Fibroblast of peridontal ligament (primary cell): ENCODE data around the gene IL1R2.

Source experiments
- DNase-seq: peaks from one replicate; pipeline ENCODE4 v3.0.0-alpha.2; 2010; ENCODE audit errors: extremely low read depth

Gene IL1R2

DNA sequence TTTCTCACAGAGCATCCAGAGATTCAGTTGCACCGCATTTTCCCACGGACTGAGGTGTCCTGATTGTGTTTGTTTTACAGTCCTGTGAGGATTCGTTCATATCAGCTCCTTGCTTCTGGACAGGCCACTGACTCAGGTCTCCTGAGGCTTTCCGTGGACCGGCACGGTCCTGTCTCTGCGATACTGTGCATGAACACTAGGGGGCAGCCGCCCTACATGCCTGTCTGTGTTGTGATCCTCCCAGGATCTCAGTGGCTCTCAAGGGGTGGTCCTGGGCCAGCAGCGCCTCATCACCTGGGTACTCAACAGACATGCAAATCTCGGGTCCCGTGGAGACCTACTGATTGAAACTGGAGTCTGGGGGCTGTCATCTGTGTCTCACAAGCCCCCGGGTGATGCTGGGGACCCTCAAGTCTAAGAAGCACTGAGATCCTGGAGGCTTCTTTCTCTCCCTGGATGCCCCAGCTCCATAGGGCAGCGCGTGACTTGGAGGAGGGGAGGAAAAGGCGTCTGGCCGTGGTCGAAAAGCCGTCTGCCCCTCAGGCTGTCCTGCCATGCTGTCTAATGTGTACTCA lies 28.9 kb downstream of the IL1R2 start:
- DNase-seq: peak; percentile 90

DNA sequence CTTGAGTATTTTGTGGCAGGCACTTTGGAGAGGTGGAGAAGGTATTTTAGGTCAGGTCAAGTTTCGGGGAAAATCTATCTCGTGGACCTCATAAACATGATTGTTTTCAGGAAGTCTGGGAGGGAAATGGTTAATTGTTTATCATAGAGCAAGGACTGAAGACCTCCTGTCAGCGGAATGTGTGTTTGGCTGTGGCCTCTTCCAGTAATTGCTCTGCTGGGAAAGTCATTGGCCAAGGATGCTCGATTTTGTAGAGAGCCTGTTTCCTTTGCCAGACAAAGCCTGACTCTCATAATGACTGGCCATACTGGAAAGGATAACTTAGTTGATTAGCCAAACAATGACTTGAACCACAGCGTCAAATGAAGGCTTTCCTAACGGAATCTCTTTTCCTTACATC lies 30.0 kb downstream of the IL1R2 start:
- peak; percentile 87 for DNase-seq

DNA sequence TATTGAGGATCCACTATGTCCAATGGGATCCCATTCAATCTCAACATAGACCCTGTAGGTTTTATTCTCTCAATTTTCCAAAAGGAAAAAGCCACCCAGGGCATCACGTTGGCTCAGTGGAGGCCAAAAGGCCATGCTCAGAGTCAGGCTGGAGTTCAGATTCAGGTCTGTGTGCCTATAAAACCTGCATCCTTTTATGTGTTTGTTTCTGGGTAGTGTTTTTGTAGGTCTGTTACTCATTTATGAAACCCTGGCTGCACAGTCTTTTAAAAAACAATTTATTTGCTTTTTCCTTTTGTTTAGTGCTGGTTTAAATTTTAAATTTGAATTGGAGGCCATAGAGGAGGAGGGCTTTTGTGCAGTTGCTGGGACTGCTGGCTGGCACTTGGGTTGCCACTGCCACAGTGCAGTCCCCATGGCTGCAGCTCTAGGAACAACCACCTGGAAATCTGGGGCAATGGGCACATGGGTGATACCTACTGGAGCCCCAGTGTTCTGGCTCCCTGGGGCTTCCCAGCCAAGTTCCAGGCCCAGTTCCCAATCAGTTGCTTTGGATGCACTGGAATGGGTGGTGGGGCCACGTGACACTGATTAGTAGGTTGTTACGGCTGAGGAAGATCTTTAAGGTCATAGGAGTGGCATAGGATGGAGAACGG lies 31.3 kb downstream of the IL1R2 start:
- DNase-seq: no peak

DNA sequence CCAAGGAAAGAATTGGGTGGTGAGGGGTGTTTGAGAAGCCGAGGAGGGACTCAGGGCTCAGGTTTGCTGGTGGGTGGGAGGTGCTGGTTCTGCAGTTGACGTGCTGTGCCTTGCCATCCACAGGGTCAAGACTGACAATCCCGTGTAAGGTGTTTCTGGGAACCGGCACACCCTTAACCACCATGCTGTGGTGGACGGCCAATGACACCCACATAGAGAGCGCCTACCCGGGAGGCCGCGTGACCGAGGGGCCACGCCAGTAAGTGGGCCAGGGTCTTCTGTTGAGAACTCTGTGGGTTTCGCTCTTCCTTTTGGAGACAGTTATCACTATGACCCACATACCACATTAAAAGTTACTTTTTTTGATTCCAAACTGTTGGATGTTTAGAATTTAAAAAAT lies 32.6 kb downstream of the IL1R2 start:
- DNase-seq: no peak

DNA sequence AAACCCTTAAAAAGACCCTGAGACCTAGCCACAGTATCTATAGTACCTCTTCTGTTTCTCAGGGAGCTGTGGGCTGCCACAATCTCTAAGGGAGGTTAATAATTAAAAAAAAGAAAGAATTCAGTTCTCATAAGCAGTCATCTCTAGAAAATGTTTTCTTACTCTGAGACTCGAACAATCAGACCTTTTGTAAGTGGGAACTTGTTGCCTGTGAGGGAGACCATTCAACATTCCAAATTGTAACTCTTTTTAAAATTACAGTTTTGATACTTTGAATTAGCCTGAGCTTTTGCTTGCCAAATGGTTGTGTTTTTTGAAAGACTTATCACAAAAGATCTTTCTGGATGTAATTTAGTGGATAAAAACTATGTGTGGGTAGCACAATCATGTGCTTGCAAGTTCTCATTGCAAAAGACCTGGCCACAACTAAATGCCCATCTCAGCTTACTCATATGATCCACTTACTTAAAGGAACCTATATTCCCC lies 33.3 kb downstream of the IL1R2 start:
- peak; percentile 94 for DNase-seq

DNA sequence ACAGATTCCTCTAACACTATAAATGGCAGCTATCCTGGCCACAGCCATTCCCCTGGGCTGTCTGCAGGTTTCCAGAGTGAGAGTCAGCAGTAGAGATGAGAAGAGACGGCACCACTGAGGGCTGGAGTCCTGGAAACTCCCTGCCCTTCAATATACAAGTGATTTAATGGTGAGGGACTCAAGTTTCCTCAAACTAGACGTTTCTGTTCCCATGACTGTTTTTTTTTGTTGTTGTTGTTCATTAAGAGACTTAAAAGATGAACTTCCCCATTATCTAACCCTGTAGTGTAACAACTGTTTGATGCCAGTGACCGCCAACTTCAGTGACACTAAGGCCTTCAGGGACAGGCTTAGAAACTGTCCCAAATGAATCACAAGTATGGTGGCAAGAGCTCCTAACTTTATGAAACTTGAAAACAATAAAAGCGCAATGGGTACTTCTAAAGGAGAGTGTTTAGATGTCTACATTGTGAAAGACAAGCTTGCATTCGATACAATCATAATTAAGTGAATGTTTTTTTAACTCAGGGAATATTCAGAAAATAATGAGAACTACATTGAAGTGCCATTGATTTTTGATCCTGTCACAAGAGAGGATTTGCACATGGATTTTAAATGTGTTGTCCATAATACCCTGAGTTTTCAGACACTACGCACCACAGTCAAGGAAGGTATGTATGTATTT lies 34.0 kb downstream of the IL1R2 start:
- no peak for DNase-seq

DNA sequence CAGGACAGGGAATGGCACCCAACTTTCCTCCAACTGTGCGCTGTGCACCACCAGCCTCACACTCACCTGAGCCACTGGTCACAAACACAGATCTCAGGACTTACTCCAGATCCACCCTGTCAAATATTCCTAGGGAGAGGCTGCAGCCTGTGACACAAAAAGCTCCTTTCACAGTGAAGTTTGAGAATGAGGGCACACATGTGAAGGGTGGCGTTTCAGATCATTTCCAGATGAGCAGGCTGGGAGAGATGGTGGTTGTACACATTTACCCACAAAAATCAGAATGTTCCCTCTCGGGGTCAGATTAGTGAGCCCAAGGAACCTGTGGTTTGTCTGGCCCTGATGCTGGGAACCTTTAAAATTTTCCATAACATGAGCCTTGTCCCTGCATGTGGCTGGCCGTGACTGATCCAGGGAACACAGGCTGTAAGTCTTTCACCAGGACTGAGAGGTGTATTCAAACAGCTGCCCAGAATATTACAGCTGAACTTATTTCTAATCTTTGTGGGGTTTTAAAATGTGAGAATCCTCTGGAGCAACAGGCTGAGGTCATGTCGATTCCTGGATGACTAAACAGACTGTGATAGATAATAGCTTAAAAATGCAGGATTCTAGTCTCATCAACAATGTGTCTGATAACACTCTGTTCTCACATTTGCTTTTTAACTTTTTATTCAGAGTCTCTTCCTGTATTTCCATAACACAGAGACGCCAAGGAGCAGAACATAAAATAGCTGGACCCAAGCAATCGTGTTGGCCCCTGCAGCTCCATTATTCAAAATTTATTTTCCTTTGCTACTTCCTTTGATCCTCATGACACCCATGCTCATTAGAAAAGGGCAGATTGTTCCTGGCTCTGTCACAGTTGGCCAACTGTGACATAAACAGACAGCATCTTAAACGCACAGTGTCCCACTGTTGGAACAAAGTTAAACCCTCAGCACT lies 35.5 kb downstream of the IL1R2 start:
- peak; percentile 81 for DNase-seq

DNA sequence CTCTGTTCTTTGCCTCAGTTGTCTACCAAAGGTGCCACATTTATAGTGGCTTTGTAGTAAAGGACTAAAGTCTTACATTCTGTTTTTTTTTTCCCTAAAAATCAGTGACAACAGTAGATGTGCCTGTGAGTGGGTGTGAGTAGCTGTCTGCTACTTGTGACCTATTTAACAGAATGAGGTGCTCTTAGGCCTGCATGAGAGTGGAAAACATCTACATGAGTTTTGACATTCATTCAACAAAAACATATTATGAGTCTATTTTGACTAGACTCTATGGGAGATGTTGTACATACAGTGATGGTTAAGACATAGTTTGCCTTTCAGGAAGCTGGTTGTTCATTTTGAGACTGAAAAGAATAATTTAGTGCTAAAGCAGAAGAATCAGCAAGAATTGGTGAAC lies 36.7 kb downstream of the IL1R2 start:
- DNase-seq: no peak

DNA sequence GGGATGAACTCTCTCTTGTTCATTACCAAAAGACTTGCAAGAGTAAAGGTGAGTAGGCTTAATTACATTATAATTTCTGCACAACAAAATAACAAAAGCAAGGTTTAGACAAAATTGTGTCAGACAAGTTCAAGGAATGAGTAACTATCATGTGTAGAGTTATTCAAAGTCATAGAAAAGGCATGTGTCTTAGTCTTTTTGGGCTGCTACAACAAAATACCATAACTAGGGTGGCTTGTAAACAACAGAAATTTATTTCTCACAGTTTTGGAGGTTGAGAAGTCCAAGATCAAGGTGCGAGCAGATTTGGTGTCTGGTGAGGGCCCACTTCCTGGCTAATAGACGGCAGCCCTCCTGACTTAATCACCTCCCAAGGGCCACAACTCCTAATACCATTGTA lies 37.6 kb downstream of the IL1R2 start:
- DNase-seq: no peak

DNA sequence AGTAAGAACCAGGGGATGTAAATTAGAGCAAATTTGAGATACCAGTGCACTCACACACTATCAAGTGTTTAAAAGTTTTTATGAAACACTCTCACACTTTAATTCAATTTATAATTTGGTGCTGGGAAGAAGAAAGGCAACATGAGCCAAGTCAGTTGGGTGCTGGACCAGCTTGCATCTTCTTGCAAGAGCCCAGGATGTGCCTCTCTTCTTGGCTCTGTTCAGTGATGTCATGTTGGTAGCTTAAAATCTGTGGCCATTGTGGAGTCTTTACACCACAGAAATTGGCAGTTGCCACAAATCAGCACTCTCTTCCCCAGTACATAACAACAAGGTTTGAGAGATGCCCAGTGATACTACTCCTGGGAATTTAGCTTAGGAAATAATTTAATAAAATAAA lies 38.2 kb downstream of the IL1R2 start:
- no peak for DNase-seq

DNA sequence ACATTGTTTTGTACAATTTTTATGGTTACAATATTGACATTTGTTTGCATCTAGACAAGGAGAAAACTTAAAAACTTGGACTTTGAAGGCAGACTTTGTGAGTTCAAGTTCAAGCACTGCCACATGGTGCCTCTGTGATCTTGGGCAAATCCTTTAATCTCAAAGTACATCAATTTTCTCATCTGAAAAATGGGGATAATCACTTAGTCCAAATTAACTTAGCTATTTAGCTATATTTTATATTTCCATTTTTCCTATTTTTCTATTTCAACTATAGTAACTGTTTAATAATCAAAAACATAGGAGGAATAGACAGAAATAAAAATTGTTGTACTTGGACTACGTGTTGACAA lies 38.7 kb downstream of the IL1R2 start:
- DNase-seq: no peak

DNA sequence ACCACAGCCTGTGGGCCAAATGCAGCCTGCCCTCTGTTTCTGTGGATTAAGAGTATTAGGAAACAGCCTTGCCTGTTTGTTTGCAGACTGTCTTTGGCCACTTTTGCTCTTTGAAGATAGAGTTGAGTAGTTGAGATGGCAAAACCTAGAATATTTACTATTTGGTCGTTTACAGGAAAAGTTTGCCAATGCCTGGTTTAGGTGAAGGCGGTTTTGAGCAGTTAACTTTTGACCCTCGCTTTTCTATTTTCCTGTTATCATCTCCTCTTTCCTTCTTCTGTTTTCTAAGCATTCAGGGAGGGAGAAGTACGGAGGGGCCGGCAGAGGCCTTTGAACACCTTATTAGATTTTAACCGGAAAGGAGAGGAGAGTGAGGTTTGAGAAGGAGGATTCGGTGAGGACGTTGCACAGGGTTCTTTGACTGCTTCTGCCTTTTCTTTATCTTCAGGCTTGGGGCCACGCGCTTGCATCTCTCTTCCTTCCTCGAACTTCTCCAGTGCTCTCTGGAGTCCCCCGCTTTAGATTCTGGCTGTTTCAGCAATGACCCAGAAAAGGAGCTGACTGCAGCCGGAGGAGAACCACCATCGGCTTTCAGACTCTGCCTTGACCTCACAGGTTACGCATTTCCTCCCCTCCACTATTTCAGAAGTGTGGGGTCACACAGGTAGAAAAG lies 39.2 kb downstream of the IL1R2 start:
- DNase-seq: no peak

DNA sequence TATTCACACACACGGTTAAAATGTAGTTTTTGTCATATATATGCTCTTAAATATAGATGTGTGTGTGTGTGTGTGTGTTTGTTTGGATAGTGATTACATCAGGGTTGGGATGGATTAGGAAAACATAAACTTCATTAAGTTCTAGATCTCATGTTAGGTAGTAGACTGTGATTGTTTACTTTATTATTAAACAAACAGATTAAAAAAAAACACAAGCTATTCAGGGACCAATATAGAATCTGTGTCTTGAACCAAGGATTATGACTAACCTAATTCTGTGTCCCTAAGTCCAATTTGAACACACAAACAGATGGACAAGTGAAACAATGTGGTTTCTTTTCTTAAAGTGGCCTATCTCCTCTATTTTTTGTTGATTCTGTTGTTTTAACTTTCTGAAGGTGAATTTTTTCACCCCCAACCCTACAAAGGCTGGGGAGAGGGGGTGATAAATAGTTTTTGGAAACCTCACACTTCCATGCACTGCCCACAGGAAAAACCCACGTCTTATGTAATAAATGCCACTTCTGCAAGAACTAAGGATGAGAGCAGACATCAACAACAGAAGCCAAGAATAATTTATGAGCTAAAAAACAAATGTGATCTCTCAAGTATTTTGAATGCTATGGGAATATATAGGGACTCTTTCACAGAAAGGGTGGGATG lies 40.7 kb downstream of the IL1R2 start:
- DNase-seq: no peak

DNA sequence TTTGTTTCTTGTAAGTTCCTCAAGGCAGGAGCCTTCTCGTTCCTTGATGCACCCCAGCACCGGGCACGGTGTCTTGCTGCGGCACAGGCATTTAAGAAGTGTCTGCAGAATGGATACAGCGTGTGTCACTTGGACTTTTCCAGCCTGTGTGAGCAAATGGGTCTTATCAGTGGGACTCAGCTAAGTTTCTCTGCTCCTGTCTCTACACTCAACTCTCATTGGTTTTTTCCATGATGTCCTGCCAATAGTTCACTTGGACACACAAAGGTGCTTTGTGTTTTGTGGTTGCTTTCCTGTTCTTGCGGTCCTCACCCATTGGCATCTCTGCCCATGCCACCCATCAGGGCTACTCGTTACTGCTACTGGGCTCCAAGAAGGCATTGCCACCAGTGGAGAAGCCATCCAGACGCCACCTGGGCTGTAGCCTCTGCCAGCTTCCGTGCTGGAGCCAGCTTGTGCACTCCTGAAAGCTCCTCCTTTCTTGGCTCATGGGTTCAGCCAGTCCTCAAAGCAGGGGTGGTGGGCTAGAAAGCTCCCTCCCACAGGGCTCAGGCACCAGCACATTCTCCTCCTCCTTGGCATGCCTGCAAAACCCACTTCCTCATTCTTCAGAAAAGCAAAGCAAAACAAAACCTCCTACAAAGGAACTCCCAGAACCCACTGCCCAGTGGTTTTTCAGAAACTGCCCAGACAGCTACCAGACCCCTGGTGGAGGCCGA lies 41.4 kb downstream of the IL1R2 start:
- peak; percentile 85 for DNase-seq

DNA sequence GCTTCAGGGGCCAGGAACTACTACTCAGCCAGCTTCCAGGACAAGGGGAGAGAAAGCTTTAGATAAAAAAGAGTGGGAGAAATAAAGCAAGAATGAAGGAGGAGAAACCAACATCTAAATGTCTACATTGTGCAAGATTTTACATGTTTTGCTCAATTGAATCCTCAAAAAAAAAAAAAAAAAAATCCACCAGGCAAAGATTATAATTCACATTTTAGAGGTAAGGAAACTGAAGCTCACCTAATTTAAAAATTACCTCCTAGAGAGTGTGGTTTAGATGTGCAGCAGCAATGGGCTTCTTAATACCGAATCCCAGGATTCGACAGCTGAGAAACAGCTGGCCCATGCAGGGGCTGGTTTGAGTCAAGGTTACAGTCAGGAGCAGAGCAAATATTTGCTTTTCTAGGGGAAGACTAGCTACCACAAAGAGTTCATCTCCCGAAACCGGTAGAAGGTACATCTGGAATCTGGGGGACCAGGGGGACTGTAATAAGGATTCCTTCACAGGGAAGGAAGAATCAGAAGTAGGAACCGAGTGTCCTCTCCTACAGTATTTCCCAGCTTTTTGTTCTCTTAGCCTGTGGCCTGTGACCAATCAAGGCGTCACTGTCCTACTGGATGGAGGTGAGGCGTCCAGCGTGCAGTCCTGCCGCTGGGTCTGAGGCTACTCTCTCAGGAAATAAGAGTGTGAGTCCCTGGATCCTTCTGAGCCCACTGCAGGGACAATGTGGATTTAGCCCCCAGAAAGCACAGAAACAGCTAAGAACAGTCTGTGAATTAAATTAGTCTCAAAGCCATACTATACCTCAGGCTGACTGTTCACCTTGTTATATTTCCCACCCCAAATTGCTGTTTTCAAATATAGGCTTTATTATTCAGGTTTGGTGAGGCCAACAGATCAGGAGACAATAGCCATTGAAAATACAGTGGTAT lies 42.3 kb downstream of the IL1R2 start:
- no peak for DNase-seq

DNA sequence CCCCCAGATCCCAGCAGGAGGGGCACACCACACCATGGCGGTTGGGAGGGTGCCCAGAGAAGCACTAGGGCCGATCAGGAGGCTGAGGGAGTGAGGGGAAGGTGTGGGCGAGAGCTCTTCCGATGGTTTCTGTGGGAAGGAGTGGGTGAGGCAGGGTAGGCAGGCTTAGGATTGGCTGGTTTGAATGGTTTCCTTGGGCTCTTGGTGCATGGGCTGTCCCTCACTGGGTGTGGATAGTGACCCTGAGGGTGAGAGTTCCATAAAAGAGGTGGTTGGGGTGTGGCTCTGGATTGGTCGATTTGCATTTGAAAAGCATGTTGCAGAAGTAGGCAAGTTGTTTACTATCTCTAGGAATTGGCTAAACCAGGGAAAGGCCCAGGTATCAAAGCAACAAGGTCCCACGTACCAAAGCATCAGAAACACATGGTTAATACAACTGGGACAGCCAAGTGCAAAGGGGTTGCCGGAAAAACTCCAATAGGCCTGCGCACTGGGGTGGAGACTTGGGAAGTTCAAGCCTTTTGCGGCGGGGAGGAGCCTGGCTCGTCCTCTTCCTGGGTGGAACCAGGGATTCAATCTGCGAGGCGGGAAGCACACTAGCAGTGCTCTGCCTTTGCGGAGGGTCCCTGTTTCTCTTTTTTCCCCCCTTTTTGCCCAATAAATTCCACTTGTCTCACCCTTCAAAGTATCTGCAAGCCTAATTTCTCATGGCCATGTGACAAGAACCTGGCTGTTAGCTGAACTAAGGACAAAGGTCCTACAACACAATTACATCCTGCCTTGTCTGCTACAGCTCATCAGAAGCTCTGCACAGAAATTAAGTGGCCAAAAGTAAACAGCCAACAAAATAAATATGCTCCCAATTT lies 43.2 kb downstream of the IL1R2 start:
- no peak for DNase-seq

DNA sequence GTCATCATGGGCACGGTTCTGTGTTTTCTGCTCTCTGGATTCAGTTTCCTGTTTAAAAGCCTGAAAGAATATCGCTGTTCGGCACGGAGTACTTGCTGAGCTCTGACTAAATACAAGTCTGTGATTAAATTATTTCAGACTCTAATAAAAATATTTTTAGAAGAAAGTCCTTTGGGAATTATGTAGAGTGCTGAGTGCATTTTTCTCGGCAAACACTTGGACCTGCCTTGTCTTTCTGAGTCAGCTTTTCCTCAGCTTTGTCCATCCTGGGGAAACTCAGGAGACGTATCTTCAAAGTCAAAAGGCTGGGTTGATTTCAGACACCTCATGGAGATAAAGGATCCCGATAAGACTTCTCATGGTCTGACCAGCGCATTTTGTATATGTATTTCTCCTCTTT lies 45.9 kb downstream of the IL1R2 start:
- DNase-seq: peak; percentile 63

DNA sequence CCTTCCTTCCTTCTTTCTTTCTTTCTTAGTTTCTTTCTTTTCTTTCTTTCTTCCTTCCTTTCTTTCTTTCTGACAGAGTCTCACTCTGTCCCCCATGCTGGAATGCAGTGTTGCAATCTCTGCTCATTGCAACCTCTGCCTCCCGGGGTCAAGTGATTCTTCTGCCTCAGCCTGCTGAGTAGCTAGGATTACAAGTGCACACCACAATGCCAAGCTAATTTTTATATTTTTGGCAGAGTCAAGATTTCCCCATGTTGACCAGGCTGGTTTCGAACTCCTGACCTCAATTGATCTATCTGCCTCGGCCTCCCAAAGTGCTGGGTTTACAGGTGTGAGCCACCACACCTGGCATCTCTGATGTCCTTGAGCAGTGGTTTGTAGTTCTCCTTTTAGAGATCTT lies 48.5 kb downstream of the IL1R2 start:
- no peak for DNase-seq
